ENCODE results near the gene NR6A1. TPM values are rescaled to one million over a fixed set of nuclear protein-coding genes. Genes with fewer than 3 reads are reported as not detected.

NR6A1 gene
- total RNA-seq, 1 donor from 2014 or later, result 0.56 TPM

DNA sequence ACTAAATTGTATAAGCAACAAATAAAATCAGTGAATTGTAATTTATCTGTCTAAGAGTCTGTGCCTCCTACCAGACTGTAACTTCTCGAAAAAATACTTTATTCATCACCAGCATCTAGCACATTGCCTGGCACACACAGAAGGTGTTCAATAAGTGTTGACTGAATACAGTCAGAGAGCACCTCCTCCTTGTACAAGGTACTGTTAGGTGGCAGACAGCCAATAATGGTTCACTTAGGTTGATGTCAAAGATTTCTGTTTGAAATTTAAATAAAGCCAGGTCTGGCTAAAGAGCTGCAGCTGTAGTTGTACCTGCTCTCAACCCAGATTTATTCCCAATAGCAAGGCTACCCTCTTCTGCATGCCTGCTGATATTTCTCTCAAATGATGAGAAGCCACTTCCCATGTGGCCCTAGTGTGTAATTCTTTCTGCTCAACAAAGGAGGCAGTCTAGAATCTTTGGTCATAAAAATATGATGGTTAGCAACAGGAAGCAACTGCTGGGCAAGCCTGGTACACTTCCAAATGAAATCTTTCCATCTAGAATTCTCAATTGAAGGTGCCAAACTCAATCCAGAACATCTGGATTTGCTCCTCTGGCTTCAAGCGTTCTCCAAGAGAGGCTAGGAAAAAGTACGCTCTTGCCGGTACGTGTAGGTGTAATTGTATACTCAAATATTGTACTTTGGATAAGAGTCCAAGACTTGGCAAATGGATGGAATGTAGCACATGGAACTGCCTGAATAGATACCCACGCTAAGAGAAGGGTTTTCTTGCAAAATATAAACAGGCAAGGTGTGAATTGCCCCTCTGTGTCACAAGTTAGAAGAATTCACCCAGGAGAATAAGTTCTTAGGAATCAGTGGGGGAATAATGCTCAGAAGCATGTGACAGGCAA, 95.6 kb downstream of the NR6A1 start:
- Mint-ChIP-seq H3K4me3 (ENCODE audit: unreplicated experiment) (no peak overlapping the region), H3K36me3 (ENCODE audit: unreplicated experiment) (peaks cover 26% of the 10 kb centered on the region)
- TF ChIP-seq, protein P1, sequence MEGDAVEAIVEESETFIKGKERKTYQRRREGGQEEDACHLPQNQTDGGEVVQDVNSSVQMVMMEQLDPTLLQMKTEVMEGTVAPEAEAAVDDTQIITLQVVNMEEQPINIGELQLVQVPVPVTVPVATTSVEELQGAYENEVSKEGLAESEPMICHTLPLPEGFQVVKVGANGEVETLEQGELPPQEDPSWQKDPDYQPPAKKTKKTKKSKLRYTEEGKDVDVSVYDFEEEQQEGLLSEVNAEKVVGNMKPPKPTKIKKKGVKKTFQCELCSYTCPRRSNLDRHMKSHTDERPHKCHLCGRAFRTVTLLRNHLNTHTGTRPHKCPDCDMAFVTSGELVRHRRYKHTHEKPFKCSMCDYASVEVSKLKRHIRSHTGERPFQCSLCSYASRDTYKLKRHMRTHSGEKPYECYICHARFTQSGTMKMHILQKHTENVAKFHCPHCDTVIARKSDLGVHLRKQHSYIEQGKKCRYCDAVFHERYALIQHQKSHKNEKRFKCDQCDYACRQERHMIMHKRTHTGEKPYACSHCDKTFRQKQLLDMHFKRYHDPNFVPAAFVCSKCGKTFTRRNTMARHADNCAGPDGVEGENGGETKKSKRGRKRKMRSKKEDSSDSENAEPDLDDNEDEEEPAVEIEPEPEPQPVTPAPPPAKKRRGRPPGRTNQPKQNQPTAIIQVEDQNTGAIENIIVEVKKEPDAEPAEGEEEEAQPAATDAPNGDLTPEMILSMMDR (IDR thresholded peaks at IDR 0.05), result no peak

DNA sequence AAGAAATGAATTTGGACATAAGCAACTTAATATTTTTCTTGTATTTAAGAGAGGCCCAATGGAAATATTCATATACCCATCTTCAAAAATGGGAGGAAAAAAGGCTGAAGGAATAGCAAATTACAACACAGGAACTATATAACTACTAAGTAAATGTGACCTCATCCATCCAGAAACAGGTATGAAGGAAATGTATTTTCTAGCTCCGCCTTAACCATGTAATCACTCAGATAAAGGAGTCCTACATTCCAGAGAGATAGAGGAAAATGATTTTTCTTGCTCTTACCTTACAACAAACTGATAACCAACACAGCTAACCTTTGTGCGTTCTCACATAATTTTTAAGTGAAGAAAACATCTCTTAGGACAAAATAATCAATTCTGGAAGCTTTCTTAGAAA, 96.5 kb downstream of the NR6A1 start:
- Mint-ChIP-seq H3K4me3 (ENCODE audit: unreplicated experiment) (no peak overlapping the region), H3K4me1 (ENCODE audit: unreplicated experiment) (peaks cover 45% of the 10 kb centered on the region), H3K27me3 (ENCODE audit: unreplicated experiment) (no peaks in the 10 kb centered on the region), H3K36me3 (ENCODE audit: unreplicated experiment) (peaks cover 29% of the 10 kb centered on the region), H3K27ac (ENCODE audit: unreplicated experiment) (no peak overlapping the region), H3K9me3 (ENCODE audit: unreplicated experiment) (no peaks in the 10 kb centered on the region)
- DNase-seq (ENCODE audit: extremely low spot score, unreplicated experiment), result no peak
- TF ChIP-seq, protein P1 (IDR thresholded peaks at IDR 0.05), result no peak

More for the DNA sequence above, 95.6 kb downstream of the NR6A1 start:
- DNase-seq (ENCODE audit: extremely low spot score, unreplicated experiment), result no peak
- no peaks in the 10 kb centered on the region for H3K27me3 Mint-ChIP-seq (ENCODE audit: unreplicated experiment)
- no peaks in the 10 kb centered on the region for H3K9me3 Mint-ChIP-seq (ENCODE audit: unreplicated experiment)
- H3K27ac Mint-ChIP-seq (ENCODE audit: unreplicated experiment), result peak overlapping the region; percentile 58
- peaks cover 43% of the 10 kb centered on the region for H3K4me1 Mint-ChIP-seq (ENCODE audit: unreplicated experiment)

DNA sequence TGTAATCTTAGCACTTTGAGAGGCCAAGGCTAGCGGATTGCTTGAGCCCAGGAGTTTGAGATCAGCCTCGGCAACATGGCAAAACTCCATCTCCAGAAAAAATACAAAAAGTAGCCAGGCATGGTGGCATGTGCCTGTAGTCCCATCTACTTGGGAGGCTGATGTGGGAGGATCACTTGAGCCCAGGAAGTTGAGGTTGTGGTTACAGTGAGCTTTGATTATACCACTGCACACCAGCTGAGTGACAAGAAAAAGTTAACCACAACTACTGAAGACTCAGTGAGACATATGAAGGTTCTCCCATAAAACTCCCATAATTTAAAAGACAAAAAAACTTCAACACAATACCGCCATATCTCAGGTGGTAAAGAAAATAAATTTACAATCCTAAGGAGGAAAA, 98.0 kb downstream of the NR6A1 start:
- peaks cover 51% of the 10 kb centered on the region for H3K4me1 Mint-ChIP-seq (ENCODE audit: unreplicated experiment)
- DNase-seq (ENCODE audit: extremely low spot score, unreplicated experiment), result no peak
- TF ChIP-seq, protein P1 (IDR thresholded peaks at IDR 0.05), result no peak
- H3K27ac Mint-ChIP-seq (ENCODE audit: unreplicated experiment), result no peak overlapping the region
- H3K9me3 Mint-ChIP-seq (ENCODE audit: unreplicated experiment), result no peaks in the 10 kb centered on the region
- no peak overlapping the region for H3K4me3 Mint-ChIP-seq (ENCODE audit: unreplicated experiment)
- no peaks in the 10 kb centered on the region for H3K27me3 Mint-ChIP-seq (ENCODE audit: unreplicated experiment)
- peaks cover 30% of the 10 kb centered on the region for H3K36me3 Mint-ChIP-seq (ENCODE audit: unreplicated experiment)

DNA sequence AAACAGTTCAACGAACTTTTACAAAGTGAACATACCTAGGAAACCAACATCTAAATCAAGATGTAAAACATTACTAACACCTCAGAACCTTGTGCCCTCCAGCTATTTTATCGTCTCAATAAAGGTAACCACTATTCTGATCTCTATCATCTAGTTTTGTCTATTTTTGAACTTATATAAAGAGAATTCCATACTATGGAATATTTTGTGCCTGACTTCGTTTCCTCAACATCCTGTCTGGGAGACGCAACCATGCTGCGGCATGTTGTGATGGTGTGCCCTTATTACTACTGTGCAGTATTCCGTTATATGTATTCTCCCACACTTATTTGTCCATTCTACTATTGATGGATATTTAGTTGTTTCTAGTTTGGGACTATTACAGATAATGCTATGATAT, 99.2 kb downstream of the NR6A1 start:
- Mint-ChIP-seq H3K27ac (ENCODE audit: unreplicated experiment) (no peak overlapping the region), H3K9me3 (ENCODE audit: unreplicated experiment) (no peaks in the 10 kb centered on the region), H3K4me3 (ENCODE audit: unreplicated experiment) (no peak overlapping the region), H3K27me3 (ENCODE audit: unreplicated experiment) (no peaks in the 10 kb centered on the region), H3K36me3 (ENCODE audit: unreplicated experiment) (peaks cover 24% of the 10 kb centered on the region), H3K4me1 (ENCODE audit: unreplicated experiment) (peaks cover 43% of the 10 kb centered on the region)
- no peak for DNase-seq (ENCODE audit: extremely low spot score, unreplicated experiment)
- TF ChIP-seq, protein P1 (IDR thresholded peaks at IDR 0.05), result no peak

DNA sequence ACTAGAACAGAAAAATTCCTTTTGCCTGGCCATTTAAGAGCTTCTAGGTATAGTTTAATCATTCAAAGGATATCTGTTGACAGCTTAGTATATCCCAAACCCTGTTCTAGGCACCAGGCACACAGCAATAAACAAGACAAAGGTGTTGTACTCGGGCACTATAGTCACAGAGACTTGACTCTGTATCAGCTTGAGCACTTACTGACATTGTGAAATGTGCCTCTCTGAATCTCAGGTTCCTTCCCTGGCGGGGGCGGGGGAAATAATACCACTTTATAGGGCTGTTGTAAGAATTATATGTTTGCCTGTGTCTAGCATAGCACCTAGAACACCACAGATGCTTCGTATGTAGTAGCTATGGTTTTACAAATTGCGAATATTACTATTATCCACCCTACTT, 104.5 kb downstream of the NR6A1 start:
- H3K4me3 Mint-ChIP-seq (ENCODE audit: unreplicated experiment), result no peak overlapping the region
- DNase-seq (ENCODE audit: extremely low spot score, unreplicated experiment), result no peak
- peaks cover 54% of the 10 kb centered on the region for H3K4me1 Mint-ChIP-seq (ENCODE audit: unreplicated experiment)
- peaks cover 23% of the 10 kb centered on the region for H3K36me3 Mint-ChIP-seq (ENCODE audit: unreplicated experiment)
- H3K9me3 Mint-ChIP-seq (ENCODE audit: unreplicated experiment), result no peaks in the 10 kb centered on the region
- TF ChIP-seq, protein P1 (IDR thresholded peaks at IDR 0.05), result no peak
- H3K27me3 Mint-ChIP-seq (ENCODE audit: unreplicated experiment), result no peaks in the 10 kb centered on the region
- no peak overlapping the region for H3K27ac Mint-ChIP-seq (ENCODE audit: unreplicated experiment)
